ENCODE results near the gene SLC35B3.
"Not testable (repeated sequence)": the region's sequence is repeated elsewhere in the genome, so short reads cannot be mapped to it uniquely, and the experiment has no call there.

GRCh38 chr6:8405946-8406345 is 29.4 kb downstream of the SLC35B3 start:
- not testable (repeated sequence) for TF ChIP-seq CTCF, EP300, POLR2AphosphoS5 (IDR thresholded peaks at IDR 0.05)
